Measurements from ENCODE around the gene KIF14.

GRCh38 chr1:200590001-200590400 lies 30.6 kb downstream of the KIF14 start:
- TF ChIP-seq CTCF (IDR thresholded peaks at IDR 0.05; ENCODE audit: low read depth, low read length, poor library complexity, severe bottlenecking) (no peak), EZH2phosphoT487 (IDR thresholded peaks at IDR 0.05; ENCODE audit: borderline replicate concordance, low read length) (no peak)

Data from DOHH2 (cell line).